Measurements from ENCODE around the gene STK11.

- TF ChIP-seq SP1 (IDR thresholded peaks at IDR 0.05) (no peak), FOXM1 (IDR thresholded peaks at IDR 0.05; ENCODE audit: borderline replicate concordance) (no peak), HDGF (IDR thresholded peaks at IDR 0.05; ENCODE audit: borderline replicate concordance) (no peak), SUZ12 (IDR thresholded peaks at IDR 0.05) (no peak), BHLHE40 (IDR thresholded peaks at IDR 0.05; ENCODE audit: borderline replicate concordance) (no peak), ELF4 (IDR thresholded peaks at IDR 0.05) (no peak), NFRKB (IDR thresholded peaks at IDR 0.05) (no peak), TARDBP (IDR thresholded peaks at IDR 0.05) (no peak)
These were observed 53.2 kb downstream of the STK11 start for GRCh38 chr19:1258707-1259205.

All from HEK293T (cell line).